Measurements from ENCODE around the gene GLB1L2.

DNA sequence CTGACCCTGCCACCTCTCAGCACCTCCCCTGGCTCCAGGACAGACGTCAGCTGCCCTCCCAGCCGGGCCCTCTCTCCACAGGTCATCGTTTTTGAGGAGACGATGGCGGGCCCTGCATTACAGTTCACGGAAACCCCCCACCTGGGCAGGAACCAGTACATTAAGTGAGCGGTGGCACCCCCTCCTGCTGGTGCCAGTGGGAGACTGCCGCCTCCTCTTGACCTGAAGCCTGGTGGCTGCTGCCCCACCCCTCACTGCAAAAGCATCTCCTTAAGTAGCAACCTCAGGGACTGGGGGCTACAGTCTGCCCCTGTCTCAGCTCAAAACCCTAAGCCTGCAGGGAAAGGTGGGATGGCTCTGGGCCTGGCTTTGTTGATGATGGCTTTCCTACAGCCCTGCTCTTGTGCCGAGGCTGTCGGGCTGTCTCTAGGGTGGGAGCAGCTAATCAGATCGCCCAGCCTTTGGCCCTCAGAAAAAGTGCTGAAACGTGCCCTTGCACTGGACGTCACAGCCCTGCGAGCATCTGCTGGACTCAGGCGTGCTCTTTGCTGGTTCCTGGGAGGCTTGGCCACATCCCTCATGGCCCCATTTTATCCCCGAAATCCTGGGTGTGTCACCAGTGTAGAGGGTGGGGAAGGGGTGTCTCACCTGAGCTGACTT is 43.2 kb downstream of the GLB1L2 start:
- TF ChIP-seq EZH2 (IDR thresholded peaks at IDR 0.05; ENCODE audit: low read depth, unreplicated experiment) (no peak), CTCF (conservative IDR thresholded peaks at IDR 0.05; ENCODE audit: low read depth in 2 of 2) (no peak), POLR2AphosphoS5 (IDR thresholded peaks at IDR 0.05; ENCODE audit: low read depth) (no peak), EZH2phosphoT487 (IDR thresholded peaks at IDR 0.05; ENCODE audit: unreplicated experiment) (no peak), JUNB (IDR thresholded peaks at IDR 0.05; ENCODE audit: unreplicated experiment) (no peak), REST (IDR thresholded peaks at IDR 0.05; ENCODE audit: unreplicated experiment) (no peak), CREB1 (CRISPR knock-in tag; IDR thresholded peaks at IDR 0.05; ENCODE audit: low read depth) (no peak)
- TF ChIP-seq, protein P1, sequence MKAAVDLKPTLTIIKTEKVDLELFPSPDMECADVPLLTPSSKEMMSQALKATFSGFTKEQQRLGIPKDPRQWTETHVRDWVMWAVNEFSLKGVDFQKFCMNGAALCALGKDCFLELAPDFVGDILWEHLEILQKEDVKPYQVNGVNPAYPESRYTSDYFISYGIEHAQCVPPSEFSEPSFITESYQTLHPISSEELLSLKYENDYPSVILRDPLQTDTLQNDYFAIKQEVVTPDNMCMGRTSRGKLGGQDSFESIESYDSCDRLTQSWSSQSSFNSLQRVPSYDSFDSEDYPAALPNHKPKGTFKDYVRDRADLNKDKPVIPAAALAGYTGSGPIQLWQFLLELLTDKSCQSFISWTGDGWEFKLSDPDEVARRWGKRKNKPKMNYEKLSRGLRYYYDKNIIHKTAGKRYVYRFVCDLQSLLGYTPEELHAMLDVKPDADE (IDR thresholded peaks at IDR 0.05), result no peak

All from GM23338 (cell line).